GM12892 (cell line): ENCODE data around the gene EIF4G2.

Experiments used
- POLR2A ChIP-seq: IDR thresholded peaks from 2 replicates; pipeline ENCODE4 v1.6.1; 2011; ENCODE audit warnings: low read depth, low read length, control low read depth
- POLR2AphosphoS5 ChIP-seq: IDR thresholded peaks from 2 replicates; pipeline ENCODE4 v1.6.1; 2011; ENCODE audit warnings: low read depth, low read length, control low read depth
- TAF1 ChIP-seq: IDR thresholded peaks from 2 replicates; pipeline ENCODE4 v1.6.1; 2011; ENCODE audit warnings: low read depth, mild to moderate bottlenecking, control low read depth, low read length, borderline replicate concordance

DNA sequence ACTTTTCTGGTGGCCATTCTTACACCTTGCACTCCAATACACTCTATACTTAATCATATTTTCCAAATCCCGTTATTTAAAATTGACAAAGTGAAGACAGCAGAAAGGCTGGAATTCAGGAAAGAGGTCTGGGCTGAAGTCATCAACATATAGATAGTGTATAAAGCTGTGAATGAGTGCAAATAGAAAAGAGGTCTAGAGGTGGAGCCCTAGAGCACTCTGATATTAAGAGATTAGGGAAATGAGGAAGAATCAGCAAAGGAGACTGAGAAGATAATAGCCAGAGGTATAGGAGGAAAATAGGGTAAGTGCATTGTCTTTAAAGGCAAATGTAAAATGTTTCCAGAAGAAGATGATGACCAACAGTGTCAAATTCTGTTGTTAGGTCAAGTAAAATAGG is 49.8 kb downstream of the EIF4G2 start:
- TF ChIP-seq POLR2A (no peak), TAF1 (no peak), POLR2AphosphoS5 (no peak)
